GM13977 (cell line): ENCODE measurements around the gene KRT37.

Experiments
- DNase-seq: peaks from one replicate; pipeline ENCODE4 v3.0.0; 2012; ENCODE audit warnings: low spot score
- CTCF ChIP-seq: IDR thresholded peaks from 2 replicates; pipeline ENCODE4 v1.5.1; 2012; ENCODE audit warnings: mild to moderate bottlenecking, control low read depth; ENCODE audit not compliant: insufficient read depth; ENCODE audit errors: extremely low read depth, missing control alignments
- in situ Hi-C: fragments of 300-500 bp; cut with MboI; formaldehyde crosslinking; loops from one replicate; pipeline ENCODE4 v1.12.0; 2022; ENCODE audit warnings: low sequenced_read_pairs, low pct_unique_long_range_greater_than_20kb, mixed read lengths, inconsistent platforms; ENCODE audit not compliant: unreplicated experiment

The KRT37 gene

GRCh38 chr17:41413353-41413957, 10.9 kb downstream of the KRT37 start:
- in situ Hi-C loops: no loop called here
- DNase-seq: no peak
- TF ChIP-seq CTCF: no peak

GRCh38 chr17:41411072-41411840, 13.1 kb downstream of the KRT37 start:
- no peak for DNase-seq
- in situ Hi-C loops: no loop called here
- TF ChIP-seq CTCF: no peak

GRCh38 chr17:41407226-41407625, 17.2 kb downstream of the KRT37 start:
- in situ Hi-C loops: no loop called here
- DNase-seq: no peak
- no peak for TF ChIP-seq CTCF

- in situ Hi-C loops: no loop called here
- TF ChIP-seq CTCF: no peak
- DNase-seq: no peak
These were observed 18.2 kb downstream of the KRT37 start for GRCh38 chr17:41406205-41406604.

- in situ Hi-C loops: no loop called here
- no peak for TF ChIP-seq CTCF
- no peak for DNase-seq
These were observed 20.2 kb downstream of the KRT37 start for GRCh38 chr17:41404024-41404671.

GRCh38 chr17:41403404-41404023, 20.9 kb downstream of the KRT37 start:
- no peak for DNase-seq
- in situ Hi-C loops: no loop called here
- TF ChIP-seq CTCF: no peak
